ENCODE measurements around the gene PRKCZ. TPM values are rescaled to one million over a fixed set of nuclear protein-coding genes. Genes with fewer than 3 reads are reported as not detected.

PRKCZ gene
- total and polyA plus RNA-seq, 9 donors: 3.4 to 16.1 (median 5.8) TPM

- Histone ChIP-seq H3K9me3 (no peaks in the 10 kb centered on the region), H3K27ac (peak within 1 kb of the TSS; percentile 90 to 94), H3K4me1 (ENCODE audit: insufficient read depth) (peaks cover 12% of the 10 kb centered on the region), H3K27me3 (no peaks in the 10 kb centered on the region), H3K4me3 (peak within 1 kb of the TSS; percentile 95), H3K36me3 (no peaks in the 10 kb centered on the region)
- intact Hi-C loops (cut with DNase I): no loop called here
- peak in 1 of 5 donors; percentile 24 for DNase-seq
- TF ChIP-seq EP300 (IDR thresholded peaks at IDR 0.05) (no peak), POLR2A (IDR thresholded peaks at IDR 0.05) (no peak)
- TF ChIP-seq, protein P1, sequence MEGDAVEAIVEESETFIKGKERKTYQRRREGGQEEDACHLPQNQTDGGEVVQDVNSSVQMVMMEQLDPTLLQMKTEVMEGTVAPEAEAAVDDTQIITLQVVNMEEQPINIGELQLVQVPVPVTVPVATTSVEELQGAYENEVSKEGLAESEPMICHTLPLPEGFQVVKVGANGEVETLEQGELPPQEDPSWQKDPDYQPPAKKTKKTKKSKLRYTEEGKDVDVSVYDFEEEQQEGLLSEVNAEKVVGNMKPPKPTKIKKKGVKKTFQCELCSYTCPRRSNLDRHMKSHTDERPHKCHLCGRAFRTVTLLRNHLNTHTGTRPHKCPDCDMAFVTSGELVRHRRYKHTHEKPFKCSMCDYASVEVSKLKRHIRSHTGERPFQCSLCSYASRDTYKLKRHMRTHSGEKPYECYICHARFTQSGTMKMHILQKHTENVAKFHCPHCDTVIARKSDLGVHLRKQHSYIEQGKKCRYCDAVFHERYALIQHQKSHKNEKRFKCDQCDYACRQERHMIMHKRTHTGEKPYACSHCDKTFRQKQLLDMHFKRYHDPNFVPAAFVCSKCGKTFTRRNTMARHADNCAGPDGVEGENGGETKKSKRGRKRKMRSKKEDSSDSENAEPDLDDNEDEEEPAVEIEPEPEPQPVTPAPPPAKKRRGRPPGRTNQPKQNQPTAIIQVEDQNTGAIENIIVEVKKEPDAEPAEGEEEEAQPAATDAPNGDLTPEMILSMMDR (IDR thresholded peaks at IDR 0.05): no peak
- 0% methylated on average over 87 of the region's 100 CpGs; no CpG with 5 or more reads in 2 of the 3 donors for WGBS, 3 donors
Observed at GRCh38 chr1:2228157-2228594, 178.0 kb downstream of the PRKCZ start, which contains the start of gene SKI. Gene SKI (plus strand): TSS chr1:2228319. CDS start chr1:2228767, 448 bp downstream.

DNA sequence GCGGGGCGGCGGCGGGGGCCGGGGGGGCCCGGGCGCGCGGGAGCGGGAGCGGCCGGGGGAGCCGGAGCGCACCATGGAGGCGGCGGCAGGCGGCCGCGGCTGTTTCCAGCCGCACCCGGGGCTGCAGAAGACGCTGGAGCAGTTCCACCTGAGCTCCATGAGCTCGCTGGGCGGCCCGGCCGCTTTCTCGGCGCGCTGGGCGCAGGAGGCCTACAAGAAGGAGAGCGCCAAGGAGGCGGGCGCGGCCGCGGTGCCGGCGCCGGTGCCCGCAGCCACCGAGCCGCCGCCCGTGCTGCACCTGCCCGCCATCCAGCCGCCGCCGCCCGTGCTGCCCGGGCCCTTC lies 178.5 kb downstream of the PRKCZ start:
- 0 to 1% (median 0%) methylated on average over 8 to 50 of the region's 50 CpGs for WGBS, 3 donors
- Histone ChIP-seq H3K4me1 (ENCODE audit: insufficient read depth) (peaks cover 16% of the 10 kb centered on the region), H3K36me3 (no peaks in the 10 kb centered on the region), H3K4me3 (peak overlapping the region; percentile 59), H3K27me3 (no peaks in the 10 kb centered on the region), H3K9me3 (no peaks in the 10 kb centered on the region), H3K27ac (peak overlapping the region; percentile 83 to 90)
- peak in 1 of 5 donors; percentile 68 for DNase-seq
- TF ChIP-seq POLR2A (IDR thresholded peaks at IDR 0.05) (no peak), EP300 (IDR thresholded peaks at IDR 0.05) (no peak)
- TF ChIP-seq, protein P1 (IDR thresholded peaks at IDR 0.05): no peak
- intact Hi-C loops (cut with DNase I): no loop called here

DNA sequence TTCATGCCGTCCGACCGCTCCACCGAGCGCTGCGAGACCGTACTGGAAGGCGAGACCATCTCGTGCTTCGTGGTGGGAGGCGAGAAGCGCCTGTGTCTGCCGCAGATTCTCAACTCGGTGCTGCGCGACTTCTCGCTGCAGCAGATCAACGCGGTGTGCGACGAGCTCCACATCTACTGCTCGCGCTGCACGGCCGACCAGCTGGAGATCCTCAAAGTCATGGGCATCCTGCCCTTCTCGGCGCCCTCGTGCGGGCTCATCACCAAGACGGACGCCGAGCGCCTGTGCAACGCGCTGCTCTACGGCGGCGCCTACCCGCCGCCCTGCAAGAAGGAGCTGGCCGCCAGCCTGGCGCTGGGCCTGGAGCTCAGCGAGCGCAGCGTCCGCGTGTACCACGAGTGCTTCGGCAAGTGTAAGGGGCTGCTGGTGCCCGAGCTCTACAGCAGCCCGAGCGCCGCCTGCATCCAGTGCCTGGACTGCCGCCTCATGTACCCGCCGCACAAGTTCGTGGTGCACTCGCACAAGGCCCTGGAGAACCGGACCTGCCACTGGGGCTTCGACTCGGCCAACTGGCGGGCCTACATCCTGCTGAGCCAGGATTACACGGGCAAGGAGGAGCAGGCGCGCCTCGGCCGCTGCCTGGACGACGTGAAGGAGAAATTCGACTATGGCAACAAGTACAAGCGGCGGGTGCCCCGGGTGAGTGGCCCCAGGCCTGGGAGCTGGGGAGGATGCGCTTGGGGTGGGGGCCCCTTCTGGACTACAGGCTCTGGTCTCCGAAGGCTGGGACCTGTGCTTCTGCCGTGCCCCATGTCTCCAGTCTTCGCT lies 179.0 kb downstream of the PRKCZ start:
- Histone ChIP-seq H3K4me3 (peak overlapping the region; percentile 59), H3K9me3 (no peaks in the 10 kb centered on the region), H3K27ac (peak overlapping the region; percentile 83 to 90), H3K27me3 (no peaks in the 10 kb centered on the region), H3K36me3 (no peaks in the 10 kb centered on the region), H3K4me1 (ENCODE audit: insufficient read depth) (peaks cover 21% of the 10 kb centered on the region)
- 1 to 2% (median 2%) methylated on average over 72 to 77 of the region's 77 CpGs for whole genome bisulfite sequencing, 3 donors
- TF ChIP-seq POLR2A (IDR thresholded peaks at IDR 0.05) (no peak), EP300 (IDR thresholded peaks at IDR 0.05) (no peak)
- TF ChIP-seq, protein P1 (IDR thresholded peaks at IDR 0.05): peak in 2 of 3 donors; percentile 14 to 29
- DNase-seq: peak; percentile 83 to 90 (median 88)
- intact Hi-C loops (cut with DNase I): no loop called here

DNA sequence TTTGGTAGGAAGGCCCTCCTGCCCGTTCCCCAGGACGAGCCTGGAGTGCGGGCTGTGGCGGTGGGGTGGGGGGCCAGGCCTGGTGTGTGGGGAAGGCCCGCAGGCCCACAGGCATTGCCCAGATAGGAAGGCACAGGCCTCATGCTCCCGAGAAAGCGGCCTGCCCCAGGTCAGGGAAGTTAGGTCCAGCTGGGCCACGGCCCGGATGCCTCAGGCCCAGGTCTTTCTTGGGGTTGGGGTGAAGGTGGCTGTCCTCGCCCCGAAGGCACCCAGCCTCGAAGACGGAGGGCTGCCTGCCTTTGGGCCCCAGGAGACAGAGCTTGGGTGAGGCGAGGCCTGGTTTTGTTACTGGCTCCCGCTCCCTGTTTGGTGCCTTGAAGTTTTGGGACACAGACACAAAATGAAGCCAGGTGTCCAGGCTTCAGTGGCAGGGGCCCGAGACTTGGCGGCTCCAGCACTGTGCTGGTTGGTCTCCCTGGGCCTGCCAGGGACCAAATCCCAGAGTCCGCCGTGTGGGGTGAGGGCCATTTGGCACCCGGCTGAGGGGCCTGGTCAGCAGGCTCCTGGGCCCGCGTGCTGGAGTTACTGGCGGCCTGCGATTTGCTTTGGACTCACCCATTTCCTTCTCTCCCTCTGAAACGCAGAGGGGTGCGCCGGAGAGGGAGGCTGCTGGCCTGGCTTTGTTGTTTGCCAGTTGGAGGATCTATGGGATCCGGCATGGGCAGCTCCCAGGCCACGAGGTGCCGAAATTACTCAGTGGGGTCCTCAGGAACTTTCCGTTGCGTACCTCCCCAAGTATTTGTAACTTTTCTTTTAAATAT lies 179.9 kb downstream of the PRKCZ start:
- peak overlapping the region; percentile 59 for H3K4me3 ChIP-seq
- WGBS, 3 donors: 3 to 7% (median 6%) methylated on average over 29 to 32 of the region's 32 CpGs
- DNase-seq: peak in 4 of 5 donors; percentile 62 to 72 (median 64)
- no peak for TF ChIP-seq POLR2A (IDR thresholded peaks at IDR 0.05)
- TF ChIP-seq, protein P1 (IDR thresholded peaks at IDR 0.05): no peak
- no peak for TF ChIP-seq EP300 (IDR thresholded peaks at IDR 0.05)
- no peaks in the 10 kb centered on the region for H3K27me3 ChIP-seq
- H3K4me1 ChIP-seq (ENCODE audit: insufficient read depth): peaks cover 25% of the 10 kb centered on the region
- H3K36me3 ChIP-seq: no peaks in the 10 kb centered on the region
- intact Hi-C loops (cut with DNase I): loop anchor here (2.0 to 5.0 kb wide), 6 partner anchors 17 to 82 kb away; partner anchors contain the start of gene FAAP20 (in 1 of the 4)
- peak overlapping the region; percentile 83 to 90 for H3K27ac ChIP-seq
- H3K9me3 ChIP-seq: no peaks in the 10 kb centered on the region
